HG03175 (cell line): ENCODE results near the gene DENND1A.

ENCODE experiments used
- ATAC-seq: cut with Tn5 transposase; IDR thresholded peaks from one replicate; pipeline ENCODE4 v1.9.1; 2021; ENCODE audit warnings: mild to moderate bottlenecking, moderate library complexity; ENCODE audit not compliant: unreplicated experiment

Gene DENND1A

GRCh38 chr9:123599781-123600180 is 330.1 kb downstream of the DENND1A start:
- no peak for ATAC-seq

- ATAC-seq, result no peak
These were observed 331.9 kb downstream of the DENND1A start for GRCh38 chr9:123597876-123598556.

GRCh38 chr9:123597048-123597447 is 332.9 kb downstream of the DENND1A start:
- ATAC-seq, result no peak

DNA sequence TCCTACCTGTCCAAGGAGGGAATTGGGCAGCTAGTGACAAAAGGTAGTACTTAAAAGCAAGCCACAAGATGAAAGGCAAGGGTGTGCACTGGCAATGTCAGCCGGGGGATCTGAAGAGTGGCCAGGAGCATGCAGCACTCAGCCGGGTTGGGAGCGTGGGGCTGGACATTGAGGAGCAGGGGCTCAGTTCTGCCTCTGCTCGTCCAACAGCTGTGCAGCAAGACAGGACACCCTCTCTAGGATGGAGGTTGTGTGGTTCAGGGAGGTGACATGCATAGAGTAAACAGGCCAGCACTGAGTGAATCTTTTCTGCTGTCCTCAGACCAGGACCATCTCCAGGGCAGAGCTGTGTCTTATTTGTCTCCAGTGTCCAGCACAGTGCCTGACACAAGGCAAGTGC is 338.6 kb downstream of the DENND1A start:
- no peak for ATAC-seq

DNA sequence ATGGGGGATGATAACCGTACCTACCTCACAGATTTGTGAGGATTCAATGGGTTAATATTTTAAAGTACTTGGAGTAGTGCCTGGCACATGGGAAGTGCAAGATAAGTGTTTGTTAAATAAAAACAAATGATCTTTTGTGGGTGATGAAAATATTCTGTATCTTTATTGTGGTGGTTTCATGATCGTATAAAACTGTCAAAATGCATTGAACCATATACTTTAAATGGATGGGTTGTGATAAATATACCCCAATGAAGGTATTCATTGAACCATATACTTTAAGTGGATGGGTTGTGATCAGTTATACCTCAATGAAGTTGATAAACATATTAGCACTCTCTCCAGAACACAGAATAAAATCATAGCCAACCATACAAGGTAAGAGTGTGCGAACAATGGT is 339.4 kb downstream of the DENND1A start:
- no peak for ATAC-seq

DNA sequence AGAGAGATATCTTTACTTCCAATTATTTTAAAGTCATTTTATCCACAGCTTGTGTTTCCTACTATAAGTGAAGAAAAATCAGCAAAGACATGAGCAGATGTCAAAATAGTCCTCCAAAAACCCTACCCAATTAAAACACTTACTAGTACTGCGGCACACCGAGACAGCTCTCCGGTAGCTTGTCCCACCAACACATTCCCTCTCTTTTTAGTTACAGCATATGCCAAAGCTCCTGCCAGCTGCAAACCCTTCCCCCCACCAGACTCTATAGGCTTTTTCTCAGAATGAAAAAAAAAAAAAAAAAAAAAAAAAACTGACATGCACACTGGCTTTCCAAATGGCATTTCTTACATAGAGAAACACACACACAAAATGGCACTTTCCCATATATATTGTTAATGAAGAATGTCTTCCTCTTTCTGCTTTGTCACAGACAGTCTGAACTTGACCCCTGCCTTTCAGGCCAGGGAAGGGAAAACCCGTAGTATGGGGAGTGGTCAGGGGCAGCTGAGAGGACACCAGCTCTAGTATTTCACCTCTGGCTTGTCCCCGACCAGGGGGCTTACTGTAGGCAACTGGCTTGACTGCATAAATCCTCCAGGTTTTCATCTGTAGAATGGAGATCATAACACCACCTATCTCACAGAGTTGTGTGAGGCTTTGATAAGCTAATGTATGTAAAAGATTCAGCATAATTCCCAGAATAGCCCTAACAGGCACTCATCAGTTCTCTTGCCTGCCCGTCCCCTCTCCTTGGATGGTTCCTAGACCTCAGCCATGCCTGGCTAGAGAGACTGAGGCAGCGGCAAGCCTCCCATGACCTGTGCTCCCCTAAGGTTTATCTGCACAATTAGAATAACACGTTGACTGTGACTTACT is 340.3 kb downstream of the DENND1A start:
- ATAC-seq, result no peak

DNA sequence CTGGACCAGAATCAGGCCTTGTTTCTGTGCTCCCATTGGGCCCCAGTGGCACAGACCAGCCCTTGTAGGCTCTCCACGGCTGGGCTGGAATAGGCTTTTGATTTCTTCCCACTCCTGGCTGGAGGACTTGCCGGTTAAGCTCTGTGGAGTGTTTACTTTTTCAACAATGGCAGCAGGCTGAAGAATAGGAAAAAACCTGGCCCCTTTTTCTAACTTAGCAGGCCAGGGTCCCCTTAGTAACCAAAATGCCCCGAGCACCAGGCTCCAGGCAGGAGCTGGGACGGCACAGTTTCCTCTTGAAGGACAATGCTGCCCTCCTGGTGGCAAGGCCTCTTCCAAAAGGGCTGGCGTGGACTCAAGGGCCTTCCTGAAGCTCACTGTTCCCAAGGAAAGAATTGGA is 343.7 kb downstream of the DENND1A start:
- ATAC-seq, result no peak

DNA sequence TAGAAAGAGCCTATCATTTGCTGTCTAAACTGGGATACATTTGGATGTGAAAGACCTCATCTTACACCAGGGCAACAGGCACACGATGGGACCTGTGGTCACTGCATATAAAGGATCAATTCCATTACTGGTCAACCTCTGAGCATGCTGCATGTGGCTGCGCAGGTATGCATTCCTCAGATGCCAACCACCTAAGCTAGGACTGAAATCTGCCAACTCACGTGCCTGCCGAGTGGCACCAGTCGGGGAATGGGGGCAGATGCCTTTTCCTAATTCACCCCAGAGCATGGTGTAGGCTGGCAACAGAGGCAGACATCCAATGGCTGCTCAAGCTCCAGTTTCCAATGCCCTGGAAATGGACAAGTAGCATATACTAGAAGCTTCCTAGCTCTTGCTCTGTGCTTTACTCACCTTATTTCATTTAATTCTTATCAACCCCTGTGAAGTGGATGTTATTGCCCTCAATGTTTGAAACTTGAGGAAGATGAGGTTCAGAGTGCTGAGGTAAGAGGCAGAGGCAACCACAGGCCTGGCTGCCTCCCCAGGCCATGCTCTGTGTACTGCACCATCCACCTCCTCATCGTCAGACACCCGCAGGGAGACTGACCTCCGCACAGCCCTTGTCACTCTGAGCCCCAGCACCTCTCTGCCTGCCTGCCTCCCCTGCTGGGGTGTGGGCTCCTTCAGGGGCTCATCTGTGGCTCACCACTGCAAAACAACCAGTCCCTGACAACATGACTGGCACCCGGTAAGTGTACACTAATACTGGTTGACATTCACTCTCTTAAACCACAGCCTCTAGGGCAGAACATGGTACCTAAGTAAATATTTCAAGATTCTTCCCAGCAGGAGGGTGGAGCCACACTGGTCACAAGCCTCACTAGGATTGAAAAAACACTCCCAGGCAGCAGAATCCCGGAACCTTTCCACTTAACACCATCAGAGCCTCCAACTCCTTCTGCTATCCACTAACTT is 345.4 kb downstream of the DENND1A start:
- no peak for ATAC-seq

- no peak for ATAC-seq
These were observed 346.3 kb downstream of the DENND1A start for GRCh38 chr9:123583646-123584045.

DNA sequence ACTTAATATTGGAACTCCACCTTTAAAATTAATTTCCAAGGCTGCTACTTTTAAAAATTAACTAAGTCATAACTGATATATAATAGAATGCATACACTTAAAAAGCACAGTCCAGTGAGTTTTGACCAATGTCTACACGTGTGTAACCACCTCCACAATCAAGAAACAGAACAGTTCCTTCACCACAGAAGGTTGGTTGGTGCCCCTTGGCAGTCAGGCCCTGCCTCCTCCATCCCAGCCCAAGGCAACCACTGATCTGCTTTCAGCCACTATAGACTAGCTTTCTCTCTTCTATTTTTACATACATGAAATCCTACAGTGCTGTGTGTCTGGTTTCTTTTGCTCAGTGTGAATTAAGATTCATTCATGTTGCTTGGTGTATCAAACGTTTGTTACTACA is 358.7 kb downstream of the DENND1A start:
- no peak for ATAC-seq

DNA sequence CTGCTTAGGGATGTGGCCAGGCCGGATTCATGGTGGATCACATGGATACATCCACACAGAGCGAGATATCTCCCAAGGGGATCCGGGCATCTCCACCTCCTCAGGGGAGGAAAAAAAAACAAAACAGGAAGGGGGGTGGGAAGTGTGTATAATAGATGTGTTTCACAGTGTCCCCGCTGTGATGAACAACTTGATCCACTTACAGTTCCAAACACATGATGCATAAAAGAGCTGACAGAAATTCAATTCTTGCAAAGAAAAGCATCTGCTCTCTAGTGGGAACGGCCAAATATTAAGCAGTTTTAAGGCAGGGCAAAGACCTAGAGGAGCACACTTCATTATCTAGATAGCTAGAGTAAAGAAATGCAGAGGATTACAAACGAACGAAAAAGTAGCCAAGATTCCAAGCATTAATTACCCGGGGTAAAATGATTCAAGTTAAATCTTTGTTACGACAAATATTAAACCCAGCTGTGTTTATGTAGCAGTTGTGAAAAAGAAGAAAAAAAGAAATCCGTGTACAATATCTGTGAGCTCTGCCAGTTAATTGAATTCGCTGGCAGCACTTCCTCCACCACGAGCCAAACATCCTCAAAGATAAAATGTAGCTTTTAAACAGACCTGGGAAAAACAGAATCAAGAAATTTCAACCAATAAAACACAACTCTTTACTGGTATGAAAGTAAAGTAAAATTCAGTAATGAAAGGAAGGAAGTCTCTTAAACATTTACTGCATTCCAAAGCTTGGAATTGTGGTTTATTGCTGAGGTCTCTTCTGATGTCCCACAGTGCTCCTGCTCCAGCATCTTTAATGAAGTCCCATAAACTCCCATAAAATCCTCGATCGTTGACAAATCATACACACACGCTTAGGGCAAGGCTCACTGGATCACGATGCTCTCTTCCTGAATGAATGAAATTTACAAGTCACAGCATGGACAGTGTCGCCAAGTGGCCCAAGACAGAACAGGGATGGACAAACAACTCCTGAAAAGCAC is 360.9 kb downstream of the DENND1A start:
- no peak for ATAC-seq

GRCh38 chr9:123567013-123567412 is 362.9 kb downstream of the DENND1A start:
- ATAC-seq, result no peak

- no peak for ATAC-seq
These were observed 365.3 kb downstream of the DENND1A start for GRCh38 chr9:123564652-123565051.

DNA sequence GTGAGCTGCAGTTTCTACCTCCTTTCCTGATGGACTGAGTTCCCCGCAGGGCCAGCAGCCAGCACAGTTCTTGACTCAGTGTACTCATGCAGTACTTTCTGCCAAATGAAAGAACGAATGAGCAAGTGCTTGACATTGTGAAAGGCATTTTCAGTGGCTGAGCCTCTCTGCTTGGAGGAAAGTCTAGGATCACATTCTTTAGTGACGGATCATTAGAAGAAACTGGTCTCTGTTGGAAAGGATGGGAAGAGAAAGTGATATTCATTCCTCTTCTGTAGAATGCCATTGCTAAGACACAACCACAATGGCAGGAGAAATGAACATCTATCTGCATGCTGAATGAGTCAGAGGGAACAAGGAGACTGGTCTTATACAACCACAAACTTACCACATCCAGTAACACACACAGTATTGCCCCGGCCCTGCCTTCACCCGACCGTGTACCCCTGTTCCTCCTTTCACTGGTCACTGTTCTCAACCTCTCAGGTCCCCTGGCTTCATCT is 367.0 kb downstream of the DENND1A start:
- no peak for ATAC-seq

DNA sequence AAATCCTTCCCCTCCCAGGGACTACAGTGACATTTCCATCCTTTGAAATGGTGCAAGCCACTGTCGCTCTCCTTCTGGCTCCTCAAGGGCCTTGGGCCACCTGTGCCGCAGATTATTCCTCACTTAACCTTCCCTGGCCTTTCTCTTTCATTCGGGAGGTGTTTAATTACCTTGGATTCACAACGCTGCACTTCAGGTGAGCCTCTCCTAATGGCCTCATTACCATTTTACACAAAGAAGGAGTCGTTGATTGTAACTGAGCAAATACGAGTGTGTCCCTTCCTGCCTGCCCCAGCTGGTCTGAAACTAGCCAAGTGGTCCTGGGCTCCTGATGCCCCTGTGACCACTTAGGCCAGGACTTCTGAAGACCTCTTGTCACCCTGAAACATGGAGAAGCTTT is 368.9 kb downstream of the DENND1A start:
- no peak for ATAC-seq

DNA sequence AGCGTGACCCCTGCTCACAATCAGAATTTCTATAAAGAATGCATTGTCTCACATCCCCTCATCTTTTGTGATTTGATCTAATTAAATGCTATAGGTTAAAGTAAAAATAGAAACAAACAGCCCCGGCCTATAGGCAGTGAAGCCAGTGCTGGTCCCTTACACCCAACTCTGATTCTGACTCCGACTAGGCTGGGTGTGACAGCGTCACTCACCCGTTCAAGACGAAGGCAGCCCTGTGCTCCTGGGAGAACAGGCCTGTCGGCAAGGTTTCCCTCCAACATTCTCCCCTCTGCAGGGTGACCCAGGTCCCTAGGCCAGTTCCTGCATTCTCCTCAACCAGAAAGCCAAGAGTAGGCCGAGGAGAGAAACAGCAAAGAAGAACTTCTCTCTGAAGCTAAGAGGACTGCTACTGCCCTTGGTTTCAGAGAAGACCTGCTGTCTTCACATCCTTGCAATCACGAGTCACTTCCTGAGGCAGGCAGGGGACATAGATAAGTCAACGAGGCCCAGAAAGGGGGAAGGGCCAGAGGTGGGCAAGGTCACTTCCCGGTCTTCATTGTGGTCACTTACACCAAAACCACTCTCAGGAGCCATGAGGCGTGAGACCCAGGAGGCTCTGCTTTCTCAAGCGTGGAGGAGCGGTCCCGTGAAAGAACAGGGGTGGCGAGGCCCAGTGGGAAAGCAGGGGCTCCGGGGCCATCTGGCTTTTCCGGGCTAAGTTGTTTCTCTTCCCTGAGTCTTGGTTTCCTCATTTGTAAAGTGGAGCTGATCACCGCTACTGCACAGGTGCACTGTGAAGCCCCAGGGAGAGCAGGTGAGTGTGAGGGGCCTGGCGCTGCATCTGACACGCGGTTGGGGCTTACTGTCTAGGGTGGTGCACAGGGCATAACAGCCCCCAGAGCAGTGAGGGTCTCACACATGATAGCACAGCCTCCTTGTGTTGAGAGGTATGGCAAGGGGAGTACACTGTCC is 373.2 kb downstream of the DENND1A start:
- ATAC-seq, result no peak

DNA sequence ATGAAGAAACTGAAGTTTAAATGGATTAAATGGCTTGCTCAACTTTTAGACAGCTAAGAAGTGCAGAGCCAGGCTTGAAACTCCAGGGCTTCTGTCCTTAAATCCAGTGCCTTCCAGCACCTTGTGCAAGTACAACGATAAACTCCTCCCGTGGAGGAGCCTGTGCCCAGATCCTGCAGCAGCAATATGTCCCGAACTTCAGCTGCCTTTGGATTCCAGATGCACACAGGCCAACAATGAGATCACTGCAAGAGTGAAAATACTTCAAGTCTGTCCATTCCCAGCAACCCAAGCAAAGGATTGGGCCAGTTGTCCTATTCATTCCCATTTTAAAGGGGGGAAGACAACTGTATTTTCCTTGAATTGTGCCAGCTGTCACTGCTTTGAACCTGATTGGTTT is 374.3 kb downstream of the DENND1A start:
- ATAC-seq, result no peak

- ATAC-seq, result no peak
These were observed 377.4 kb downstream of the DENND1A start for GRCh38 chr9:123552530-123552929.

DNA sequence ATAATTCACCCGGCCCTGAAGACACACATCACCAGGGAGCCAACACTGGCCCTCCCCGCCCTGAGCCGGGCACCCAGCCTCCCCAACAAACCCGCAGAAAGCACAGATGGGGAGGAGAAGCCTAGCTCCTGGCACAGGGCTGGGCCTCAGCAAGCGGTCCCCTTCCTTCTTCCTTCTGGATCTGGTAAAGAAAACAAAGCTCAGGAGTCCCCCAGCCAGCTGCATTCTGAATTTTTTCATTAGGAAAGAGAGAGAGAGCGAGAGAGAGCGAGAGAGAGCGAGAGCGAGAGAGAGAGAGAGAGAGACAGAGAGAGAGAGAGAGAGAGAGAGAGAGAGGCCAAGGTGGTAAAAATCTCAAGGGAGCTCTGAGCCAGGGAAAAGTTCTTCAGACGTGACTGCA is 378.2 kb downstream of the DENND1A start:
- no peak for ATAC-seq
